Activated T-helper 1 cell treated with anti-CD3 and anti-CD28 coated beads, Interleukin-12 subunit alpha, Interleukin-12 subunit beta, Interleukin-2, Interleukin-4 antibody, amounts not matched to agents 30 ng/mL and 10 ng/mL and 1 ng/mL, durations not matched to agents 14 hours and 24 hours and 36 hours (primary cell): ENCODE measurements around the gene MRPL27. TPM values are rescaled to one million over a fixed set of nuclear protein-coding genes. Genes with fewer than 3 reads are reported as not detected.

ENCODE experiments used
- DNase-seq: peaks from one replicate; pipeline ENCODE4 v3.0.0; 2021; ENCODE audit warnings: low spot score
- H3K27ac Mint-ChIP-seq: one replicate; pipeline ENCODE4 v1.8.0; 2021; ENCODE audit warnings: mild to moderate bottlenecking, mixed read lengths
- H3K27me3 Mint-ChIP-seq: one replicate; pipeline ENCODE4 v1.8.0; 2022; ENCODE audit warnings: mild to moderate bottlenecking, moderate library complexity, mixed read lengths; ENCODE audit not compliant: insufficient read depth
- H3K36me3 Mint-ChIP-seq: one replicate; pipeline ENCODE4 v1.8.0; 2021; ENCODE audit warnings: low read depth, mixed read lengths
- H3K4me1 Mint-ChIP-seq: one replicate; pipeline ENCODE4 v1.8.0; 2021; ENCODE audit warnings: low read depth, mixed read lengths
- H3K4me3 Mint-ChIP-seq: one replicate; pipeline ENCODE4 v1.8.0; 2021; ENCODE audit warnings: mild to moderate bottlenecking, moderate library complexity, mixed read lengths
- H3K9me3 Mint-ChIP-seq: one replicate; pipeline ENCODE4 v1.8.0; 2021; ENCODE audit warnings: mixed read lengths
- intact Hi-C: fragments of 100-400 bp; cut with micrococcal nuclease; formaldehyde crosslinking; loops from one replicate; pipeline ENCODE4 v1.15.1; 2024
- total RNA-seq: library from RNA; stranded (reverse); gene quantifications from 2 replicates; pipeline ENCODE4 v1.2.3, GENCODE V29; 2022

MRPL27 gene
- total RNA-seq, 1 donor from 2014 or later = 73.4 TPM

DNA sequence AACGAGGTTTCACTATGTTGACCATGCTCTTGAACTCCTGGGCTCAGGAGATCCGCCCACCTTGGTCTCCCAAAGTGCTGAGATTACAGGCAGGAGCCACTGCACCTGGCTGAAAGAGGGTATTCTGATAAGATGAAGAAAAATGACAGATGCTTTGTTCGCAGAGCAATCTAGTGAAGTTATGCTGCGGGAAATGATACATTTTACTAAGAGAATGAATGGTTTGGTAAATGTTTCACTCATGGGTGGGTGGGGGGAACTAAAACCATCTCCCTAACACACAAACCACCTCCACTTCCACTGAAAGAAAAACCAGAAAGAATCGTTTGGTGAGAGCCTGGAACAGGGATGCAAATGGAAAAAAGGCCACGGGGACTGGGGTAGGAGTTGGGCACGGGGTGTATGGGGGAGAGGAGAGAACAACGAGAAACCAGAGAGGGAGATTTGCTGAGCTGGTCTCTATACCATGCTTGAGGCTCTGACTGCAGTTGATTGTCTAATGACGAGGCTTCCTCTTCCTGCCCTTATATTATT, 46.1 kb downstream of the MRPL27 start:
- intact Hi-C loops = loop anchor here (1.0 kb wide), 1 partner anchor 18 kb away; no protein-coding TSS in a partner anchor

DNA sequence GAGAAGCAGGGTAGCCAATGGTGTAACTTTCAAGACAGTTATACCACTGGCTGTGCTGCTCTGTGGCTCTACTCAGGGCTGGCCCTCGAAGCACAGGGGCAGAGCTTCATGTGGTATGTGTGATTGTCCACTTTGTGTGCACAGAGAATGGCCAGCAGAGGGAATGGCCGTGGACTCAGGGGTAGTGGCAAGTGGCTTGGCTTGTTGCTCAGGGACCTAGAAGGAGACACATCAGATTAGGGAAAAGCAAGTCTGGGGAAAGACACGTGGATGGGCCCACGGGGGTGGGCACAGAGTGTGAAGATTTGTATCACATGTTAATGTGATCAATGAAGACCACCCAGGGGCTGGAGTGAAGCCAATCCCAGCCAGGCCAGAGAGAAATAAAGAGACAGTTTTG, 47.1 kb downstream of the MRPL27 start:
- peaks cover 5% of the 10 kb centered on the region for H3K27me3 Mint-ChIP-seq
- no peak for DNase-seq
- peaks cover 6% of the 10 kb centered on the region for H3K4me1 Mint-ChIP-seq
- no peak overlapping the region for H3K4me3 Mint-ChIP-seq
- H3K27ac Mint-ChIP-seq = no peak overlapping the region
- no peaks in the 10 kb centered on the region for H3K36me3 Mint-ChIP-seq
- intact Hi-C loops = no loop called here
- no peaks in the 10 kb centered on the region for H3K9me3 Mint-ChIP-seq

More for the DNA sequence above, 46.1 kb downstream of the MRPL27 start:
- H3K9me3 Mint-ChIP-seq = no peaks in the 10 kb centered on the region
- no peak overlapping the region for H3K4me3 Mint-ChIP-seq
- peak overlapping the region; percentile 55 for H3K27ac Mint-ChIP-seq
- H3K27me3 Mint-ChIP-seq = no peaks in the 10 kb centered on the region
- H3K36me3 Mint-ChIP-seq = no peaks in the 10 kb centered on the region
- H3K4me1 Mint-ChIP-seq = peaks cover 6% of the 10 kb centered on the region
- DNase-seq = no peak

GRCh38 chr17:50323060-50323459, 49.9 kb downstream of the MRPL27 start:
- no peaks in the 10 kb centered on the region for H3K9me3 Mint-ChIP-seq
- H3K27ac Mint-ChIP-seq = no peak overlapping the region
- intact Hi-C loops = no loop called here
- H3K4me3 Mint-ChIP-seq = no peak overlapping the region
- peaks cover 5% of the 10 kb centered on the region for H3K27me3 Mint-ChIP-seq
- H3K4me1 Mint-ChIP-seq = peaks cover 6% of the 10 kb centered on the region
- no peaks in the 10 kb centered on the region for H3K36me3 Mint-ChIP-seq
- no peak for DNase-seq

DNA sequence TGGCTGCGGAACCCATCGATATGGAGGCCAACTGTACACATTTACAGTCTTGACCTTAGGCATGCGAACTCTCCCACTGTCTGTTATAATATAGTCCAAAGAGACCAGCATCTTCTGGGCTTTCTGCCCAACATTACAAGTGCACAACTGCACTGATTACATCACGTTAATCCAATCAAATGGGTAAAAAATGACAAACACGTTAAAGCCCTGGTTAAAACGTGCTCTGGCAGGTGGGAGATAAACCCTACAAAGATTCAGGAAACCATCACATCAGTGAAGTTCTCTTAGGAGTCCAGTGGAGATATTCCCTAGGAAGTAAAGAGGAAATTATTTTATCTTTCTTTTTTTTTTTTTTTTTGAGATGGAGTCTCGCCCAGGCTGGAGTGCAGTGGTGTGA, 50.7 kb downstream of the MRPL27 start:
- H3K9me3 Mint-ChIP-seq = no peaks in the 10 kb centered on the region
- H3K4me3 Mint-ChIP-seq = no peak overlapping the region
- no peak for DNase-seq
- no peak overlapping the region for H3K27ac Mint-ChIP-seq
- H3K36me3 Mint-ChIP-seq = no peaks in the 10 kb centered on the region
- intact Hi-C loops = no loop called here
- peaks cover 6% of the 10 kb centered on the region for H3K4me1 Mint-ChIP-seq
- H3K27me3 Mint-ChIP-seq = peaks cover 5% of the 10 kb centered on the region

GRCh38 chr17:50319306-50320004, 53.5 kb downstream of the MRPL27 start:
- no peak for DNase-seq
- Mint-ChIP-seq H3K9me3 (no peaks in the 10 kb centered on the region), H3K36me3 (no peaks in the 10 kb centered on the region), H3K4me1 (no peaks in the 10 kb centered on the region), H3K27ac (no peak overlapping the region), H3K27me3 (peaks cover 5% of the 10 kb centered on the region), H3K4me3 (no peak overlapping the region)
- intact Hi-C loops = no loop called here

GRCh38 chr17:50318501-50319285, 54.3 kb downstream of the MRPL27 start:
- Mint-ChIP-seq H3K9me3 (no peaks in the 10 kb centered on the region), H3K36me3 (no peaks in the 10 kb centered on the region), H3K27ac (no peak overlapping the region), H3K4me1 (peaks cover 4% of the 10 kb centered on the region), H3K27me3 (peaks cover 5% of the 10 kb centered on the region), H3K4me3 (no peak overlapping the region)
- no peak for DNase-seq
- intact Hi-C loops = no loop called here

Other genes with a start within 250 kb of the MRPL27 start
- gene SAMD14, start 243.0 kb downstream of the MRPL27 start, total RNA-seq = 1.6 and 3.6 TPM in 2 replicates
- 97.1 and 101 TPM in 2 replicates for gene PPP1R9B, start 222.5 kb downstream of the MRPL27 start, total RNA-seq
- gene SGCA, start 207.2 kb downstream of the MRPL27 start, total RNA-seq = 0.32 and 0.49 TPM in 2 replicates
- 1.2 and 2.0 TPM in 2 replicates for gene COL1A1, start 171.6 kb downstream of the MRPL27 start, total RNA-seq
- 0.21 and 0.47 TPM in 2 replicates for gene TMEM92, start 98.7 kb downstream of the MRPL27 start, total RNA-seq
- 63.0 and 63.9 TPM in 2 replicates for gene XYLT2, start 27.1 kb downstream of the MRPL27 start, total RNA-seq
- 27.7 and 32.9 TPM in 2 replicates for gene EME1, start within 50 bp of the MRPL27 start, total RNA-seq
- gene LRRC59, start 24.3 kb upstream of the MRPL27 start, total RNA-seq = 113 and 116 TPM in 2 replicates
- gene ACSF2, start 53.0 kb upstream of the MRPL27 start, total RNA-seq = 8.8 and 11.3 TPM in 2 replicates
- gene CHAD, start 95.7 kb upstream of the MRPL27 start, total RNA-seq = not detected in 2 replicates
- gene RSAD1, start 105.7 kb upstream of the MRPL27 start, total RNA-seq = 53.4 and 54.2 TPM in 2 replicates
- 2.6 and 3.8 TPM in 2 replicates for gene MYCBPAP, start 135.3 kb upstream of the MRPL27 start, total RNA-seq
- gene EPN3, start 159.6 kb upstream of the MRPL27 start, total RNA-seq = not detected in 2 replicates
- gene SPATA20, start 174.0 kb upstream of the MRPL27 start, total RNA-seq = 20.5 and 22.5 TPM in 2 replicates
- gene CACNA1G, start 187.5 kb upstream of the MRPL27 start, total RNA-seq = 0.05 and 0.07 TPM in 2 replicates